Bone marrow (tissue), 2 donors: Measurements from ENCODE around the gene VWCE.

Experiments
- DNase-seq, 2 donors: peaks; one replicate each; lab custom pipeline; 2025; lab: John Stamatoyannopoulos, UW

The VWCE gene

GRCh38 chr11:61294717-61295595, at the start of gene VWCE:
Gene VWCE (minus strand): TSS chr11:61295316. CDS start chr11:61295037, 279 bp downstream.
- peak in 1 of 2 donors; percentile 51 for DNase-seq

GRCh38 chr11:61343792-61344745, 49.0 kb upstream of the VWCE start:
- DNase-seq = no peak

- no peak for DNase-seq
Measured at GRCh38 chr11:61342207-61342803, 47.2 kb upstream of the VWCE start.

- no peak for DNase-seq
Measured at GRCh38 chr11:61341706-61342105, 46.6 kb upstream of the VWCE start.

GRCh38 chr11:61340979-61341378, 45.9 kb upstream of the VWCE start:
- DNase-seq = no peak

- DNase-seq = no peak
Measured at GRCh38 chr11:61339490-61339878, 44.4 kb upstream of the VWCE start.

- DNase-seq = no peak
Measured at GRCh38 chr11:61338783-61339489, 43.8 kb upstream of the VWCE start.

GRCh38 chr11:61337706-61338470, 42.8 kb upstream of the VWCE start:
- no peak for DNase-seq

GRCh38 chr11:61336171-61336935, 41.2 kb upstream of the VWCE start:
- peak; percentile 36 to 60 for DNase-seq

- no peak for DNase-seq
Measured at GRCh38 chr11:61335355-61335710, 40.2 kb upstream of the VWCE start.

GRCh38 chr11:61334434-61335354, 39.6 kb upstream of the VWCE start:
- DNase-seq = no peak

- DNase-seq = no peak
Measured at GRCh38 chr11:61333550-61334433, 38.7 kb upstream of the VWCE start.

GRCh38 chr11:61332797-61333549, 37.9 kb upstream of the VWCE start, which contains the start of the genes DDB1 and TKFC:
Gene DDB1 (minus strand): TSS chr11:61333105. CDS start chr11:61332968, 137 bp downstream.
Gene TKFC (plus strand): TSS chr11:61333228. CDS start chr11:61334729, 1,501 bp downstream.
- DNase-seq = peak; percentile 67 to 77

GRCh38 chr11:61332281-61332796, 37.2 kb upstream of the VWCE start:
- DNase-seq = no peak

GRCh38 chr11:61331651-61332050, 36.5 kb upstream of the VWCE start:
- DNase-seq = no peak

- DNase-seq = no peak
Measured at GRCh38 chr11:61329871-61330270, 34.8 kb upstream of the VWCE start.

- DNase-seq = no peak
Measured at GRCh38 chr11:61328351-61328750, 33.2 kb upstream of the VWCE start.
